Endothelial cell of umbilical vein (primary cell): ENCODE results near the gene B4GALNT4. TPM values are rescaled to one million over a fixed set of nuclear protein-coding genes. Genes with fewer than 3 reads are reported as not detected.

ENCODE experiments used
- BruUV-seq: library from RNA; stranded (reverse); fragments of 400-500 nt; replicated peaks from 2 replicates; lab custom pipeline; 2021; lab: Mats Ljungman, UMichigan
- CTCF ChIA-PET: fragments of 300-600, 350-600 bp; sonication (Branson Sonifier 250); formaldehyde crosslinking; loops from one replicate; lab custom pipeline; 2021; ENCODE audit warnings: antibody characterized with exemption, inconsistent platforms; lab: Charles Lee
- POLR2A ChIA-PET: fragments of 300-600, 350-600 bp; sonication (Branson Sonifier 250); formaldehyde crosslinking; loops from one replicate; lab custom pipeline; 2021; ENCODE audit warnings: antibody characterized with exemption, inconsistent platforms; lab: Charles Lee
- DNase-seq: peaks from one replicate; pipeline ENCODE4 v3.0.0-alpha.2; 2011; ENCODE audit warnings: low read depth, low spot score
- FAIRE-seq: peaks from 2 replicates; lab custom pipeline; 2011; peaks lifted over from hg19 to GRCh38; lab: Jason Lieb, UNC
- H2AFZ ChIP-seq: 2 replicates; pipeline ENCODE4 v1.6.0; 2012; ENCODE audit warnings: low read depth, low read length, control low read depth, inconsistent platforms
- H3K27ac ChIP-seq: 2 replicates; pipeline ENCODE4 v1.5.1; 2011; ENCODE audit warnings: low read depth, mild to moderate bottlenecking, control low read depth, low read length, moderate library complexity; ENCODE audit not compliant: insufficient read depth
- H3K27me3 ChIP-seq, 2 experiments: 2 replicates each; pipeline versions ENCODE4 v1.6.0 to v1.6.1; 2011; ENCODE audit warnings: low read length in 2 of 2, mixed read lengths in 1 of 2; ENCODE audit not compliant: control insufficient read depth in 2 of 2, insufficient read depth in 2 of 2
- H3K36me3 ChIP-seq, 2 experiments: 2 replicates in 1 of 2; 3 replicates in 1 of 2; pipeline ENCODE4 v1.5.1; 2011; ENCODE audit warnings: low read length in 2 of 2, mild to moderate bottlenecking in 1 of 2, moderate library complexity in 1 of 2; ENCODE audit not compliant: control insufficient read depth in 2 of 2, insufficient read depth in 2 of 2; ENCODE audit errors: extremely low read depth in 1 of 2
- H3K4me1 ChIP-seq: 3 replicates; pipeline ENCODE4 v1.5.1; 2011; ENCODE audit warnings: mild to moderate bottlenecking, low read length; ENCODE audit not compliant: control insufficient read depth, insufficient read depth; ENCODE audit errors: extremely low read depth
- H3K4me2 ChIP-seq: 2 replicates; pipeline ENCODE4 v1.6.1; 2011; ENCODE audit warnings: low read length, control low read depth, mixed read lengths; ENCODE audit not compliant: insufficient read depth
- H3K4me3 ChIP-seq, 3 experiments: fragments of 200-600 bp in 1 of 3; sonication (generic), shearing (Covaris generic) in 1 of 3; replicated peaks in 1 of 3; 2 replicates each; pipeline ENCODE4 v1.5.1; 2011 to 2016; ENCODE audit warnings: control low read depth in 3 of 3, low read length in 3 of 3, mild to moderate bottlenecking in 2 of 3, inconsistent platforms in 1 of 3, low read depth in 1 of 3, moderate library complexity in 1 of 3; ENCODE audit not compliant: insufficient read depth in 1 of 3
- H3K79me2 ChIP-seq: 2 replicates; pipeline ENCODE4 v1.6.0; 2012; ENCODE audit warnings: low read length, inconsistent platforms; ENCODE audit not compliant: control insufficient read depth, insufficient read depth
- H3K9ac ChIP-seq: replicated peaks from 2 replicates; pipeline ENCODE3; 2011; ENCODE audit warnings: low read length, control low read depth; ENCODE audit not compliant: insufficient read depth; ENCODE audit errors: extremely low read depth
- H3K9me1 ChIP-seq: replicated peaks from 3 replicates; pipeline ENCODE4 v1.6.0; 2011; ENCODE audit warnings: mild to moderate bottlenecking, low read length; ENCODE audit not compliant: control insufficient read depth, insufficient read depth; ENCODE audit errors: extremely low read depth
- H3K9me3 ChIP-seq: replicated peaks from 2 replicates; pipeline ENCODE4 v1.5.1; 2012; ENCODE audit warnings: low read length, inconsistent platforms; ENCODE audit not compliant: control insufficient read depth, insufficient read depth
- H4K20me1 ChIP-seq: replicated peaks from 2 replicates; pipeline ENCODE3; 2011; ENCODE audit warnings: mild to moderate bottlenecking, low read length; ENCODE audit not compliant: control insufficient read depth, insufficient read depth; ENCODE audit errors: extremely low read depth
- CTCF ChIP-seq, 2 donors: IDR thresholded peaks; 1 replicate in 1 of 2; 2 replicates in 1 of 2; pipeline ENCODE4 v1.5.1; 2011; ENCODE audit warnings: low read length in 2 of 2, mild to moderate bottlenecking in 2 of 2, moderate library complexity in 2 of 2, control low read depth in 1 of 2, inconsistent platforms in 1 of 2, low read depth in 1 of 2; ENCODE audit not compliant: insufficient read depth in 1 of 2; ENCODE audit errors: extremely low read depth in 1 of 2
- EZH2 ChIP-seq: IDR thresholded peaks from 2 replicates; pipeline ENCODE4 v1.6.1; 2012; ENCODE audit warnings: borderline replicate concordance, low read depth, mild to moderate bottlenecking, moderate library complexity, low read length, inconsistent platforms; ENCODE audit not compliant: severe bottlenecking
- GATA2 ChIP-seq: IDR thresholded peaks from 2 replicates; pipeline ENCODE4 v1.7.0; 2011; ENCODE audit warnings: low read depth, mild to moderate bottlenecking, moderate library complexity, mixed read lengths, low read length; ENCODE audit not compliant: insufficient read length, insufficient read depth
- JUN ChIP-seq: IDR thresholded peaks from 2 replicates; pipeline ENCODE4 v1.6.1; 2011; ENCODE audit warnings: borderline replicate concordance, low read depth; ENCODE audit not compliant: insufficient read length, insufficient read depth
- MYC ChIP-seq: IDR thresholded peaks from one replicate; pipeline ENCODE4 v1.6.1; 2011; ENCODE audit warnings: mild to moderate bottlenecking, low read depth, low read length
- POLR2A ChIP-seq: IDR thresholded peaks from 2 replicates; pipeline ENCODE4 v1.6.1; 2012; ENCODE audit warnings: low read depth, mild to moderate bottlenecking, control low read depth, low read length
- POLR2AphosphoS5 ChIP-seq: IDR thresholded peaks from 2 replicates; pipeline ENCODE4 v1.6.1; 2012; ENCODE audit warnings: low read depth, mild to moderate bottlenecking, control low read depth, low read length, moderate library complexity; ENCODE audit not compliant: insufficient read depth
- dilution Hi-C: fragments of 300-500 bp; cut with MboI; formaldehyde crosslinking; loops from one replicate; pipeline ENCODE4 v1.15.0; 2019; ENCODE audit warnings: low sequenced_read_pairs; ENCODE audit not compliant: extremely low pct_ligation_motif_present
- intact Hi-C: fragments of 100-400 bp; cut with micrococcal nuclease; formaldehyde crosslinking; loops from one replicate; pipeline ENCODE4 v1.10.0; 2022
- polyA plus RNA-seq, 4 experiments: library from polyadenylated mRNA; depleted of rRNA in 3 of 4; stranded (reverse) in 3 of 4; unstranded in 1 of 4; fragments of >200 nt; gene quantifications; 2 replicates each; pipeline versions ENCODE4 v1.2.1 to v1.2.3, GENCODE V29; 2011 to 2012; ENCODE audit warnings: missing spikeins in 1 of 4
- total RNA-seq: library from RNA; stranded (reverse); gene quantifications from 2 replicates; pipeline ENCODE4 v1.2.3, GENCODE V29; 2021

The B4GALNT4 gene
- total and polyA plus RNA-seq, 2 donors (not counting 3 experiments of a cell fraction or from before 2014, with no cell fraction given): 9.2 to 9.6 TPM

GRCh38 chr11:364991-365725 is 4.1 kb upstream of the B4GALNT4 start:
- Histone ChIP-seq H2AFZ (no peak overlapping the region), H3K9me3 (no peaks in the 10 kb centered on the region), H3K4me2 (no peak overlapping the region), H3K4me3 (no peak overlapping the region), H3K4me1 (no peaks in the 10 kb centered on the region), H3K36me3 (no peaks in the 10 kb centered on the region), H3K27ac (no peak overlapping the region), H3K27me3 (peaks cover 15% of the 10 kb centered on the region in 2 experiments), H3K9ac (no peak overlapping the region), H3K79me2 (no peaks in the 10 kb centered on the region), H3K9me1 (no peaks in the 10 kb centered on the region), H4K20me1 (no peaks in the 10 kb centered on the region)
- no TSS peak for BruUV-seq
- TF ChIP-seq JUN (no peak), POLR2AphosphoS5 (no peak), POLR2A (no peak), EZH2 (no peak), GATA2 (no peak), CTCF (IDR thresholded peaks at IDR 0.05; ENCODE audit: extremely low read depth in 1 of 2, insufficient read depth in 1 of 2, low read depth in 1 of 2, low read length in 2 of 2) (no peak), MYC (no peak)
- DNase-seq (no peak), FAIRE-seq (no peak)
- intact Hi-C loops: no loop called here
- ChIA-PET CTCF (interaction anchor here (0.8 to 8.9 kb wide), 6 partner anchors 32 to 115 kb away, joined by 3 to 79 read pairs (median 8); partner anchors contain the start of gene IFITM2), POLR2A (no interaction called here)
- dilution Hi-C loops: no loop called here
